GM23248 (cell line): ENCODE data around the gene FBLN2. TPM values are rescaled to one million over a fixed set of nuclear protein-coding genes. Genes with fewer than 3 reads are reported as not detected.

Experiments
- DNase-seq: peaks from one replicate; pipeline ENCODE4 v3.0.0-alpha.2; 2015
- H2AFZ ChIP-seq: fragments of 200-600 bp; sonication (generic); 2 replicates; pipeline ENCODE4 v1.6.1; 2016; ENCODE audit warnings: antibody characterized with exemption
- H3F3A ChIP-seq: fragments of 200-600 bp; sonication (generic); 2 replicates; pipeline ENCODE4 v1.6.1; 2016; ENCODE audit warnings: mild to moderate bottlenecking, antibody characterized with exemption, mixed run types; ENCODE audit not compliant: insufficient read depth
- H3K27ac ChIP-seq: fragments of 200-600 bp; sonication (generic); 2 replicates; pipeline ENCODE4 v1.5.1; 2016; ENCODE audit warnings: mild to moderate bottlenecking
- H3K27me3 ChIP-seq: fragments of 200-600 bp; sonication (generic); replicated peaks from 2 replicates; pipeline ENCODE4 v1.6.1; 2016; ENCODE audit warnings: mild to moderate bottlenecking; ENCODE audit not compliant: insufficient read depth
- H3K36me3 ChIP-seq: fragments of 200-600 bp; sonication (generic); 2 replicates; pipeline ENCODE4 v1.6.1; 2016; ENCODE audit warnings: low read depth, mild to moderate bottlenecking
- H3K4me1 ChIP-seq: fragments of 200-600 bp; sonication (generic); 2 replicates; pipeline ENCODE4 v1.6.1; 2016; ENCODE audit warnings: mild to moderate bottlenecking; ENCODE audit not compliant: insufficient read depth
- H3K4me2 ChIP-seq: fragments of 200-600 bp; sonication (generic); one replicate; pipeline ENCODE4 v1.6.1; 2016; ENCODE audit warnings: mild to moderate bottlenecking; ENCODE audit not compliant: unreplicated experiment
- H3K4me3 ChIP-seq: fragments of 200-600 bp; sonication (generic); 2 replicates; pipeline ENCODE4 v1.5.1; 2016; ENCODE audit warnings: mild to moderate bottlenecking
- H3K79me2 ChIP-seq: fragments of 200-600 bp; sonication (generic); 2 replicates; pipeline ENCODE4 v1.6.1; 2016; ENCODE audit warnings: mild to moderate bottlenecking; ENCODE audit not compliant: insufficient read depth
- H3K9ac ChIP-seq: fragments of 200-600 bp; sonication (generic); 2 replicates; pipeline ENCODE4 v1.6.1; 2016; ENCODE audit warnings: mild to moderate bottlenecking
- H3K9me2 ChIP-seq: fragments of 200-600 bp; sonication (generic); 2 replicates; pipeline ENCODE4 v1.6.1; 2016; ENCODE audit warnings: mixed run types, mild to moderate bottlenecking, moderate library complexity; ENCODE audit not compliant: insufficient read depth
- H3K9me3 ChIP-seq: fragments of 200-600 bp; sonication (generic); one replicate; pipeline ENCODE4 v1.6.1; 2017; ENCODE audit warnings: low read depth
- H4K20me1 ChIP-seq: fragments of 200-600 bp; sonication (generic); 2 replicates; pipeline ENCODE4 v1.6.0; 2016; ENCODE audit not compliant: insufficient read depth
- EZH2 ChIP-seq: fragments of 200-600 bp; sonication (generic); IDR thresholded peaks from 2 replicates; pipeline ENCODE4 v1.6.1; 2018; ENCODE audit warnings: antibody characterized with exemption, mild to moderate bottlenecking; ENCODE audit not compliant: insufficient read depth, poor library complexity, severe bottlenecking
- EZH2phosphoT487 ChIP-seq: fragments of 200-600 bp; sonication (generic); IDR thresholded peaks from 2 replicates; pipeline ENCODE4 v1.6.1; 2018; ENCODE audit warnings: antibody characterized with exemption, moderate library complexity, mild to moderate bottlenecking, low read depth; ENCODE audit not compliant: insufficient read depth
- WGBS, 2 experiments: methylation state at CpG; one replicate each; pipeline ENCODE4 v1.1.6; 2015 to 2017; ENCODE audit warnings: low lambda C conversion rate in 2 of 2, low coverage in 1 of 2; ENCODE audit errors: missing lambda C conversion rate in 2 of 2; 5-methylcytosine and 5-hydroxymethylcytosine counted together
- in situ Hi-C: fragments of 300-500 bp; cut with MboI; formaldehyde crosslinking; loops from 2 replicates; pipeline ENCODE4 v1.15.0; 2020
- polyA plus RNA-seq: library from polyadenylated mRNA; unstranded; fragments of >200 nt; fragmentation: Nextera tagmentation; extraction: Ambion mirVana; gene quantifications from 2 replicates; pipeline ENCODE4 v1.2.1, GENCODE V29; 2016
- total RNA-seq: library from RNA; depleted of rRNA; stranded (reverse); fragments of >200 nt; shearing (Covaris generic); gene quantifications from 2 replicates; pipeline ENCODE4 v1.2.3, GENCODE V29; 2014

Gene FBLN2
- total and polyA plus RNA-seq, 2 experiments from 2014 or later = 447 to 636 TPM

GRCh38 chr3:13617981-13618380 is 69.1 kb downstream of the FBLN2 start:
- Histone ChIP-seq H3K27me3 (no peaks in the 10 kb centered on the region), H3F3A (no peaks in the 10 kb centered on the region), H3K9me2 (no peaks in the 10 kb centered on the region), H3K27ac (no peak overlapping the region), H2AFZ (no peak overlapping the region), H3K36me3 (peaks cover 6% of the 10 kb centered on the region; the same call in 1 of the 2 replicates), H3K4me3 (no peak overlapping the region), H3K4me1 (no peaks in the 10 kb centered on the region), H3K4me2 (no peak overlapping the region), H3K79me2 (no peaks in the 10 kb centered on the region), H3K9me3 (no peaks in the 10 kb centered on the region), H4K20me1 (no peaks in the 10 kb centered on the region), H3K9ac (no peak overlapping the region)
- WGBS, 2 experiments = 96 to 99% methylated on average over 10 of the region's 10 CpGs
- in situ Hi-C loops = no loop called here
- TF ChIP-seq EZH2 (no peak), EZH2phosphoT487 (no peak)
- DNase-seq = no peak

GRCh38 chr3:13618836-13619235 is 69.9 kb downstream of the FBLN2 start:
- H3K27me3 ChIP-seq = no peaks in the 10 kb centered on the region
- WGBS, 2 experiments = 100% methylated on average over 3 of the region's 3 CpGs
- DNase-seq = no peak

GRCh38 chr3:13619661-13620230 is 70.8 kb downstream of the FBLN2 start:
- DNase-seq = no peak
- no peaks in the 10 kb centered on the region for H4K20me1 ChIP-seq
- H3K27me3 ChIP-seq = no peaks in the 10 kb centered on the region
- no peak overlapping the region for H3K27ac ChIP-seq
- no peak overlapping the region for H3K4me2 ChIP-seq
- in situ Hi-C loops = no loop called here
- no peaks in the 10 kb centered on the region for H3K4me1 ChIP-seq
- H2AFZ ChIP-seq = no peak overlapping the region
- TF ChIP-seq EZH2 = no peak
- no peak for TF ChIP-seq EZH2phosphoT487
- no peak overlapping the region for H3K9ac ChIP-seq
- no peaks in the 10 kb centered on the region for H3K9me2 ChIP-seq
- 80 to 85% methylated on average over 13 of the region's 13 CpGs for WGBS, 2 experiments
- H3F3A ChIP-seq = no peaks in the 10 kb centered on the region
- H3K9me3 ChIP-seq = no peaks in the 10 kb centered on the region
- H3K79me2 ChIP-seq = no peaks in the 10 kb centered on the region
- H3K4me3 ChIP-seq = no peak overlapping the region
- H3K36me3 ChIP-seq = no peaks in the 10 kb centered on the region; the same call in 1 of the 2 replicates

More at GRCh38 chr3:13618836-13619235, 69.9 kb downstream of the FBLN2 start:
- in situ Hi-C loops = no loop called here
- no peaks in the 10 kb centered on the region for H3K4me1 ChIP-seq
- no peaks in the 10 kb centered on the region for H3F3A ChIP-seq
- H3K4me3 ChIP-seq = no peak overlapping the region
- no peak overlapping the region for H3K4me2 ChIP-seq
- H3K79me2 ChIP-seq = no peaks in the 10 kb centered on the region
- TF ChIP-seq EZH2 (no peak), EZH2phosphoT487 (no peak)
- H3K9ac ChIP-seq = no peak overlapping the region
- no peak overlapping the region for H2AFZ ChIP-seq
- H3K36me3 ChIP-seq = no peaks in the 10 kb centered on the region; the same call in 1 of the 2 replicates
- H3K27ac ChIP-seq = no peak overlapping the region
- H3K9me2 ChIP-seq = no peaks in the 10 kb centered on the region
- H3K9me3 ChIP-seq = no peaks in the 10 kb centered on the region
- H4K20me1 ChIP-seq = no peaks in the 10 kb centered on the region

- Histone ChIP-seq H3K9me3 (no peaks in the 10 kb centered on the region), H3K9me2 (no peaks in the 10 kb centered on the region), H3K4me3 (no peak overlapping the region), H3K27ac (no peak overlapping the region), H2AFZ (no peak overlapping the region), H3K27me3 (no peaks in the 10 kb centered on the region), H3K4me2 (no peak overlapping the region), H3K9ac (no peak overlapping the region), H3F3A (no peaks in the 10 kb centered on the region), H3K4me1 (no peaks in the 10 kb centered on the region), H3K36me3 (no peaks in the 10 kb centered on the region; the same call in 1 of the 2 replicates), H4K20me1 (no peaks in the 10 kb centered on the region), H3K79me2 (no peaks in the 10 kb centered on the region)
- in situ Hi-C loops = no loop called here
- 86 to 96% methylated on average over 4 of the region's 4 CpGs for WGBS, 2 experiments
- no peak for DNase-seq
- TF ChIP-seq EZH2phosphoT487 (no peak), EZH2 (no peak)
These were observed 71.4 kb downstream of the FBLN2 start for GRCh38 chr3:13620281-13620680.
